HepG2 (cell line): ENCODE data around the gene SBNO2. TPM values are rescaled to one million over a fixed set of nuclear protein-coding genes. Genes with fewer than 3 reads are reported as not detected.

ENCODE experiments used
- CSRNP1 ChIP-seq: sonication (generic); formaldehyde crosslinking; IDR thresholded peaks from 2 replicates; pipeline ENCODE4 v1.8.1; 2023; ENCODE audit warnings: mild to moderate bottlenecking, missing genetic modification reagents
- DR1 ChIP-seq: sonication (generic); formaldehyde crosslinking; IDR thresholded peaks from 2 replicates; pipeline ENCODE4 v1.8.0; 2021; ENCODE audit warnings: mild to moderate bottlenecking, missing genetic modification reagents, inconsistent platforms
- HNRNPL ChIP-seq: fragments of 200-400 bp; formaldehyde crosslinking; IDR thresholded peaks from 2 replicates; pipeline ENCODE4 v1.6.1; 2017; ENCODE audit warnings: mild to moderate bottlenecking, low read depth, low read length
- KAT7 ChIP-seq: IDR thresholded peaks from 2 replicates; pipeline ENCODE4 v1.6.1; 2018; ENCODE audit warnings: borderline replicate concordance, missing compliant biosample characterization
- MTA3 ChIP-seq: sonication (generic); formaldehyde crosslinking; IDR thresholded peaks from 2 replicates; pipeline ENCODE4 v1.4.0; 2020; ENCODE audit warnings: missing genetic modification reagents
- SALL1 ChIP-seq: sonication (generic); formaldehyde crosslinking; IDR thresholded peaks from 2 replicates; pipeline ENCODE4 v1.8.0; 2022; ENCODE audit warnings: mild to moderate bottlenecking, missing genetic modification reagents
- SMARCC2 ChIP-seq: fragments of 450-650 bp; IDR thresholded peaks from 2 replicates; pipeline ENCODE4 v1.6.1; 2017; ENCODE audit warnings: antibody characterized with exemption, mild to moderate bottlenecking
- SNAPC4 ChIP-seq: sonication (generic); formaldehyde crosslinking; IDR thresholded peaks from 2 replicates; pipeline ENCODE4 v1.4.0; 2020; ENCODE audit warnings: mild to moderate bottlenecking, missing genetic modification reagents
- TAF15 ChIP-seq: fragments of 200-400 bp; formaldehyde crosslinking; IDR thresholded peaks from one replicate; pipeline ENCODE4 v1.6.1; 2018; ENCODE audit warnings: mild to moderate bottlenecking, low read depth, low read length; ENCODE audit not compliant: poor library complexity, severe bottlenecking
- THYN1 ChIP-seq: sonication (generic); formaldehyde crosslinking; IDR thresholded peaks from 2 replicates; pipeline ENCODE4 v1.8.1; 2023; ENCODE audit warnings: low read depth, mild to moderate bottlenecking, moderate library complexity, missing genetic modification reagents, borderline replicate concordance
- ZNF331 ChIP-seq: sonication (generic); formaldehyde crosslinking; IDR thresholded peaks from 2 replicates; pipeline ENCODE4 v1.4.0; 2020; ENCODE audit warnings: missing genetic modification reagents
- ZNF501 ChIP-seq: sonication (generic); formaldehyde crosslinking; IDR thresholded peaks from 2 replicates; pipeline ENCODE4 v1.5.1; 2020; ENCODE audit warnings: mild to moderate bottlenecking, moderate library complexity, missing genetic modification reagents
- ZNF567 ChIP-seq: sonication (generic); formaldehyde crosslinking; IDR thresholded peaks from 2 replicates; pipeline ENCODE4 v1.8.1; 2023; ENCODE audit warnings: mild to moderate bottlenecking, missing genetic modification reagents, borderline replicate concordance
- ZNF772 ChIP-seq: sonication (generic); formaldehyde crosslinking; IDR thresholded peaks from 2 replicates; pipeline ENCODE4 v1.5.0; 2020; ENCODE audit warnings: mild to moderate bottlenecking, missing genetic modification reagents
- polyA plus RNA-seq, 8 experiments: library from polyadenylated mRNA; depleted of rRNA in 3 of 8; stranded (reverse) in 7 of 8; unstranded in 1 of 8; fragments of >200 nt; fragmentation: Illumina TruSeq in 4 of 8; extraction: Trizol in 4 of 8; gene quantifications; 2 replicates each; pipeline versions ENCODE4 v1.2.1 to v1.2.3, GENCODE V29; 2011 to 2016; ENCODE audit warnings: low read depth in 4 of 8, missing spikeins in 1 of 8, mixed read lengths in 1 of 8; ENCODE audit not compliant: insufficient read depth in 1 of 8
- total RNA-seq, 5 experiments: library from RNA; depleted of rRNA; stranded (reverse); fragments of >200 nt; fragmentation: Illumina TruSeq; extraction: Trizol; gene quantifications; 2 replicates each; pipeline ENCODE4 v1.2.3, GENCODE V29; 2016; ENCODE audit warnings: low read depth in 1 of 5
- TF ChIP-seq, protein P1 (sequence below): sonication (generic); formaldehyde crosslinking; IDR thresholded peaks from 2 replicates; pipeline ENCODE4 v1.9.0; 2021; ENCODE audit warnings: mild to moderate bottlenecking, missing genetic modification reagents

Gene SBNO2
- total and polyA plus RNA-seq, 2 of the 13 experiments (the other 11 are each of a cell fraction or from before 2014, with no cell fraction given) = 8.6 to 10.4 TPM

- TF ChIP-seq, protein P1, sequence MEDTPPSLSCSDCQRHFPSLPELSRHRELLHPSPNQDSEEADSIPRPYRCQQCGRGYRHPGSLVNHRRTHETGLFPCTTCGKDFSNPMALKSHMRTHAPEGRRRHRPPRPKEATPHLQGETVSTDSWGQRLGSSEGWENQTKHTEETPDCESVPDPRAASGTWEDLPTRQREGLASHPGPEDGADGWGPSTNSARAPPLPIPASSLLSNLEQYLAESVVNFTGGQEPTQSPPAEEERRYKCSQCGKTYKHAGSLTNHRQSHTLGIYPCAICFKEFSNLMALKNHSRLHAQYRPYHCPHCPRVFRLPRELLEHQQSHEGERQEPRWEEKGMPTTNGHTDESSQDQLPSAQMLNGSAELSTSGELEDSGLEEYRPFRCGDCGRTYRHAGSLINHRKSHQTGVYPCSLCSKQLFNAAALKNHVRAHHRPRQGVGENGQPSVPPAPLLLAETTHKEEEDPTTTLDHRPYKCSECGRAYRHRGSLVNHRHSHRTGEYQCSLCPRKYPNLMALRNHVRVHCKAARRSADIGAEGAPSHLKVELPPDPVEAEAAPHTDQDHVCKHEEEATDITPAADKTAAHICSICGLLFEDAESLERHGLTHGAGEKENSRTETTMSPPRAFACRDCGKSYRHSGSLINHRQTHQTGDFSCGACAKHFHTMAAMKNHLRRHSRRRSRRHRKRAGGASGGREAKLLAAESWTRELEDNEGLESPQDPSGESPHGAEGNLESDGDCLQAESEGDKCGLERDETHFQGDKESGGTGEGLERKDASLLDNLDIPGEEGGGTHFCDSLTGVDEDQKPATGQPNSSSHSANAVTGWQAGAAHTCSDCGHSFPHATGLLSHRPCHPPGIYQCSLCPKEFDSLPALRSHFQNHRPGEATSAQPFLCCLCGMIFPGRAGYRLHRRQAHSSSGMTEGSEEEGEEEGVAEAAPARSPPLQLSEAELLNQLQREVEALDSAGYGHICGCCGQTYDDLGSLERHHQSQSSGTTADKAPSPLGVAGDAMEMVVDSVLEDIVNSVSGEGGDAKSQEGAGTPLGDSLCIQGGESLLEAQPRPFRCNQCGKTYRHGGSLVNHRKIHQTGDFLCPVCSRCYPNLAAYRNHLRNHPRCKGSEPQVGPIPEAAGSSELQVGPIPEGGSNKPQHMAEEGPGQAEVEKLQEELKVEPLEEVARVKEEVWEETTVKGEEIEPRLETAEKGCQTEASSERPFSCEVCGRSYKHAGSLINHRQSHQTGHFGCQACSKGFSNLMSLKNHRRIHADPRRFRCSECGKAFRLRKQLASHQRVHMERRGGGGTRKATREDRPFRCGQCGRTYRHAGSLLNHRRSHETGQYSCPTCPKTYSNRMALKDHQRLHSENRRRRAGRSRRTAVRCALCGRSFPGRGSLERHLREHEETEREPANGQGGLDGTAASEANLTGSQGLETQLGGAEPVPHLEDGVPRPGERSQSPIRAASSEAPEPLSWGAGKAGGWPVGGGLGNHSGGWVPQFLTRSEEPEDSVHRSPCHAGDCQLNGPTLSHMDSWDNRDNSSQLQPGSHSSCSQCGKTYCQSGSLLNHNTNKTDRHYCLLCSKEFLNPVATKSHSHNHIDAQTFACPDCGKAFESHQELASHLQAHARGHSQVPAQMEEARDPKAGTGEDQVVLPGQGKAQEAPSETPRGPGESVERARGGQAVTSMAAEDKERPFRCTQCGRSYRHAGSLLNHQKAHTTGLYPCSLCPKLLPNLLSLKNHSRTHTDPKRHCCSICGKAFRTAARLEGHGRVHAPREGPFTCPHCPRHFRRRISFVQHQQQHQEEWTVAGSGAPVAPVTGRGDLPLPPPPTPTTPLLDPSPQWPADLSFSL (CRISPR knock-in tag) = no peak
- TF ChIP-seq CSRNP1 (CRISPR knock-in tag) (peak; percentile 66; the same call in 1 of the 2 replicates), ZNF331 (CRISPR knock-in tag) (no peak; the same call in 1 of the 2 replicates), SNAPC4 (CRISPR knock-in tag) (no peak), SMARCC2 (no peak), KAT7 (CRISPR knock-in tag) (no peak), ZNF567 (CRISPR knock-in tag) (peak; percentile 56; the same call in 1 of the 2 replicates), MTA3 (CRISPR knock-in tag) (no peak), ZNF501 (CRISPR knock-in tag) (0 out of 2 replicates have a peak, but pooled peaks have one; percentile 59), ZNF772 (CRISPR knock-in tag) (no peak; the same call in 1 of the 2 replicates), TAF15 (no peak), THYN1 (CRISPR knock-in tag) (no peak), HNRNPL (no peak), SALL1 (peak; percentile 36), DR1 (0 out of 2 replicates have a peak, but pooled peaks have one; percentile 24)
These were observed 31.3 kb upstream of the SBNO2 start, which contains the start of gene STK11 (continued) for GRCh38 chr19:1205114-1206099.
